Measurements from ENCODE around the gene ACOT13.
A peak's percentile ranks its signal among the peaks of the same experiment; 100 is the strongest.
"Not testable (repeated sequence)": the region's sequence is repeated elsewhere in the genome, so short reads cannot be mapped to it uniquely, and the experiment has no call there.

ACOT13 gene

GRCh38 chr6:24662236-24662635, 4.6 kb upstream of the ACOT13 start:
- DNase-seq (ENCODE audit: low spot score) = no peak

GRCh38 chr6:24663189-24663588, 3.7 kb upstream of the ACOT13 start:
- no peak for DNase-seq (ENCODE audit: low spot score)

GRCh38 chr6:24664046-24664987, 2.6 kb upstream of the ACOT13 start:
- no peak for DNase-seq (ENCODE audit: low spot score)

GRCh38 chr6:24666097-24666640, 708 bp upstream of the ACOT13 start:
- peak; percentile 14 for DNase-seq (ENCODE audit: low spot score)

GRCh38 chr6:24667378-24667803, 514 bp downstream of the ACOT13 start:
- no peak for DNase-seq (ENCODE audit: low spot score)

- peak; percentile 68 for DNase-seq (ENCODE audit: low spot score)
Measured at GRCh38 chr6:24668066-24668996, 1.5 kb downstream of the ACOT13 start.

- DNase-seq (ENCODE audit: low spot score) = no peak
Measured at GRCh38 chr6:24668997-24669361, 2.1 kb downstream of the ACOT13 start.

GRCh38 chr6:24670492-24670891, 3.6 kb downstream of the ACOT13 start:
- not testable (repeated sequence) for DNase-seq (ENCODE audit: low spot score)

GRCh38 chr6:24671077-24671476, 4.2 kb downstream of the ACOT13 start:
- not testable (repeated sequence) for DNase-seq (ENCODE audit: low spot score)

- no peak for DNase-seq (ENCODE audit: low spot score)
Measured at GRCh38 chr6:24672620-24673182, 5.8 kb downstream of the ACOT13 start.

- DNase-seq (ENCODE audit: low spot score) = no peak
Measured at GRCh38 chr6:24673625-24674024, 6.7 kb downstream of the ACOT13 start.

GRCh38 chr6:24678792-24679352, 12.0 kb downstream of the ACOT13 start:
- not testable (repeated sequence) for DNase-seq (ENCODE audit: low spot score)

GRCh38 chr6:24680582-24680981, 13.7 kb downstream of the ACOT13 start:
- DNase-seq (ENCODE audit: low spot score) = no peak

- DNase-seq (ENCODE audit: low spot score) = no peak
Measured at GRCh38 chr6:24683297-24684296, 16.7 kb downstream of the ACOT13 start.

- DNase-seq (ENCODE audit: low spot score) = no peak
Measured at GRCh38 chr6:24686408-24686807, 19.5 kb downstream of the ACOT13 start.

- no peak for DNase-seq (ENCODE audit: low spot score)
Measured at GRCh38 chr6:24686946-24687345, 20.1 kb downstream of the ACOT13 start.

GRCh38 chr6:24689964-24690363, 23.1 kb downstream of the ACOT13 start:
- DNase-seq (ENCODE audit: low spot score) = no peak

GRCh38 chr6:24690593-24690992, 23.7 kb downstream of the ACOT13 start:
- no peak for DNase-seq (ENCODE audit: low spot score)

- no peak for DNase-seq (ENCODE audit: low spot score)
Measured at GRCh38 chr6:24691550-24691949, 24.7 kb downstream of the ACOT13 start.

- DNase-seq (ENCODE audit: low spot score) = no peak
Measured at GRCh38 chr6:24692003-24692402, 25.1 kb downstream of the ACOT13 start.

All from COLO829 (cell line).